ENCODE results near the gene FLT3.
"Not testable (repeated sequence)": the region's sequence is repeated elsewhere in the genome, so short reads cannot be mapped to it uniquely, and the experiment has no call there.

The FLT3 gene

DNA sequence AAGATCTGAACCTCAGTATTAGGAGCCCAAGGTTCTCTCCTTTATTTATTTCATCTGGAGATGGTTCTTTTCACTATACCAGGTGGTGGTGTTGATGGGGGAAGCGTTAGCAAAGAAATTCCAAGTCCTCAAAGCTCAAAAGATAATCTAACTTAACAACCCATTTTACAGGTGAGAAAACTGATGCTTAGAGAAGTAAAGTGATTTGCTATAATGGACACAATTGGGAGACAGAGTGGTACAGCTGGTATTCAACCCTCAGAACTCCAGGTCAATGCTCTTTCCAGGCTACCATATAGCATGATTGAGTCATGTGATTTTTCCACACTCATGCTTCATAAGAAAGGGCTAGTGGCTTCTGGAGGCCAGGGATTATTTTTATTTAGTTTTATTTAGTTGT is 86.9 kb downstream of the FLT3 start:
- Mint-ChIP-seq H3K36me3 (ENCODE audit: low read depth) (no peaks in the 10 kb centered on the region), H3K27me3 (ENCODE audit: low read depth) (no peaks in the 10 kb centered on the region), H3K4me3 (no peak overlapping the region), H3K9me3 (no peaks in the 10 kb centered on the region), H3K4me1 (ENCODE audit: low read depth) (peaks cover 2% of the 10 kb centered on the region), H3K27ac (no peak overlapping the region)

DNA sequence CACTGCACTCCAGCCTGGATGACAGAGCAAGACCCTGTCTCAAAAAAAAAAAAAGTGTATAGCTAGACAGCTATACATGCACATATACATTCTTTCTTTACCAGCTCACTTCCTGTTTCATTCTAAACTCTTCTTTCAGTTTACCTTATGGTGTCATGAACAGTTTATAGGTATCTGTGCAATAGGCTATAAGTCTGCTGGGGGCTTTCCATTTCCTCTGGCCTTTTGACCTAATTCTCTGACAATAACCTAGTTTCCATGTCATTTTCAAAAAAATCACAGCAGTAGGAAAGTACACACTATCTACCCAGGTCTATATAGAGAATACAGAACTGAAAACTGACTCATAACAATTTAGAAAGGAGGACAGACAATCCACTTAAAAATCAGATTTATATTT is 87.5 kb downstream of the FLT3 start:
- Mint-ChIP-seq H3K36me3 (ENCODE audit: low read depth) (no peaks in the 10 kb centered on the region), H3K27ac (no peak overlapping the region), H3K9me3 (no peaks in the 10 kb centered on the region), H3K4me1 (ENCODE audit: low read depth) (peaks cover 2% of the 10 kb centered on the region), H3K4me3 (no peak overlapping the region), H3K27me3 (ENCODE audit: low read depth) (no peaks in the 10 kb centered on the region)

DNA sequence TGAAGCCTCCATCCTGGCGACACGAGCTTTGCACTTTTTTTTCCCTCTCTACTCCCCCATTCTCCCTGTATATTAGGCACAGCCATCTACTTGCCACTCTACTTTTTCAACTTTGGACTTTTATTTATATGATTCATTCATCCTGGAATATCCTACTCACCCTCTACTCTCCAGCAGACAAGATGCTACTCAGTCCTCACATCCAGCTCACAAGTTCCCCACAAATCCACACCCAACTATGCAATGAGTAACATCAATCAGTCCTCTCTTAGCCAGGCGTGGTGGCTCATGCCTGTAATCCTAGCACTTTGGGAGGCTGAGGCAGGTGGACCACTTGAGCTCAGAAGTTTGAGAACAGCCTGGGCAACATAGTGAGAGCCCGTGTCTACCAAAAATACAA is 88.0 kb downstream of the FLT3 start:
- Mint-ChIP-seq H3K9me3 (no peaks in the 10 kb centered on the region), H3K27me3 (ENCODE audit: low read depth) (no peaks in the 10 kb centered on the region), H3K4me3 (no peak overlapping the region), H3K4me1 (ENCODE audit: low read depth) (peaks cover 2% of the 10 kb centered on the region), H3K27ac (no peak overlapping the region), H3K36me3 (ENCODE audit: low read depth) (no peaks in the 10 kb centered on the region)

DNA sequence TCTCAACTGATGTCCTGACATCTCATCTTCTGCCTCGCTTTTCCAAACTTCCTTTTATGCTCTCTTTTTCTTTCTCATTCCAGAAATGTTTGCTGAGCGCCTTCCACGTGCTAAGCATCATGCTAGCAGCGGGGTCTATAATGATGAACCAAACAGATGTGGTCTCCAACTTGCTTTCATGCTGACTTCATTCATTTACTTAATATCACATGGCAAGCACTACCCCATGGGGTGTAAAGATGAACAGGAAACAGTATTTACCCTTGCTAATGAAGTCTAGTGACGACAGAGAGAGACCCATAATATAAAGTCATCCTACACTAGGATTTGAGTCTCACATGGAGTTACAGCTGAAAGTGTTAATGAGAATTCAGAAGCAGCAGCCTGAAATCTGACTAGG is 90.3 kb downstream of the FLT3 start:
- Mint-ChIP-seq H3K4me3 (no peak overlapping the region), H3K9me3 (no peaks in the 10 kb centered on the region), H3K27me3 (ENCODE audit: low read depth) (no peaks in the 10 kb centered on the region), H3K4me1 (ENCODE audit: low read depth) (peaks cover 2% of the 10 kb centered on the region), H3K36me3 (ENCODE audit: low read depth) (no peaks in the 10 kb centered on the region), H3K27ac (no peak overlapping the region)

DNA sequence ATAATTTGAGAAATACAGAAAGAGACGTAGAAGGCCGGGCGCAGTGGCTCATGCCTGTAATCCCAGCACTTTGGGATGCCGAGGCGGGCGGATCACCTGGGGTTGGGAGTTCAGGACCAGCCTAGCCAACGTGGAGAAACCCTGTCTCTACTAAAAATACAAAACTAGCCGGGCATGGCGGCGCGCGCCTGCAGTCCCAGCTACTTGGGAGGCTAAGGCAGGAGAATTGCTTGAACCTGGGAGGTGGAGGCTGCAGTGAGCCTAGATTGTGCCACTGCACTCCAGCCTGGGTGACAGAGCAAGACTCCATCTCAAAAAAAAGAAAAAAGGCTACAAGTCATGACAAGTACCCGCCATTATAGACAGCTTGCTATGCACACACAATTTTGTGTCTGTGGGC is 95.4 kb downstream of the FLT3 start:
- not testable (repeated sequence) for H3K4me1 Mint-ChIP-seq (ENCODE audit: low read depth); H3K27ac Mint-ChIP-seq; H3K9me3 Mint-ChIP-seq; H3K36me3 Mint-ChIP-seq (ENCODE audit: low read depth); H3K4me3 Mint-ChIP-seq; H3K27me3 Mint-ChIP-seq (ENCODE audit: low read depth)

DNA sequence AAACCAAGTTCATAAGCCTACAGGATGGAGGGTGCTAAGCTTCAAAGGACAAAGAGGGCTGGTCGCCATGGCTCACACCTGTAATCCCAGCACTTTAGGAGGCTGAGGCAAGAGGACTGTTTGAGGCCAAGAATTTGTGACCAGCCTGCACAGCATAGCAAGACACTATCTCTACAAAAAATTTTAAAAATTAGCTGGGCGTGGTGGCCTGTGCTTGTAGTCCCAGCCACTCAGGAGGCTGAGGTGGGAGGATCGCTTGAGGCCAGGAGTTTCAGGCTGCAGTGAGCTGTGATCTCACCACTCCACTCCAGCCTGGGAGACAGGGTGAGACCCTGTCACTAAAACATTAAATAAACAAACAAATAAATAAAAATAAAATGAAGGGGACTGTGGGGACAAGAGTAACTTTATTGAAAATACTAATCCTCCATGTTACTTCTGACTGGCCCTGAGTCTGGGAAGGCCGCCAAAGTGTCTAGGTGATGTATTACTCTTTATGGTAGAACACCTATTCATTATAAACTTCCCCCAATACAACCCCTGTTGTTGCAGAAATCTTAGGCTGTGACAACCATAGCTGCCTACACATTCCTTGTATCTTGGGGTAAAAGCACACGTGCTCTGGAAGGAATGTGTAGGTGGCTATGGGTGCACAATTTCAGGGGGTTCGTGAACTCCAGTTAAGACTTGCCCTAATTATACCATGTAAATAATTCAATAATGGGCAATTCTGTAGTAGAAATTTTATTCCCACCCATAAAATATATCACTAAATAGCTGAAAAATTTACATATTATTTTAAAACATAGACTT is 97.3 kb downstream of the FLT3 start:
- no peak overlapping the region for H3K4me3 Mint-ChIP-seq
- no peak overlapping the region for H3K27ac Mint-ChIP-seq
- H3K27me3 Mint-ChIP-seq (ENCODE audit: low read depth), result no peaks in the 10 kb centered on the region
- no peaks in the 10 kb centered on the region for H3K9me3 Mint-ChIP-seq
- peaks cover 1% of the 10 kb centered on the region for H3K4me1 Mint-ChIP-seq (ENCODE audit: low read depth)
- H3K36me3 Mint-ChIP-seq (ENCODE audit: low read depth), result no peaks in the 10 kb centered on the region

DNA sequence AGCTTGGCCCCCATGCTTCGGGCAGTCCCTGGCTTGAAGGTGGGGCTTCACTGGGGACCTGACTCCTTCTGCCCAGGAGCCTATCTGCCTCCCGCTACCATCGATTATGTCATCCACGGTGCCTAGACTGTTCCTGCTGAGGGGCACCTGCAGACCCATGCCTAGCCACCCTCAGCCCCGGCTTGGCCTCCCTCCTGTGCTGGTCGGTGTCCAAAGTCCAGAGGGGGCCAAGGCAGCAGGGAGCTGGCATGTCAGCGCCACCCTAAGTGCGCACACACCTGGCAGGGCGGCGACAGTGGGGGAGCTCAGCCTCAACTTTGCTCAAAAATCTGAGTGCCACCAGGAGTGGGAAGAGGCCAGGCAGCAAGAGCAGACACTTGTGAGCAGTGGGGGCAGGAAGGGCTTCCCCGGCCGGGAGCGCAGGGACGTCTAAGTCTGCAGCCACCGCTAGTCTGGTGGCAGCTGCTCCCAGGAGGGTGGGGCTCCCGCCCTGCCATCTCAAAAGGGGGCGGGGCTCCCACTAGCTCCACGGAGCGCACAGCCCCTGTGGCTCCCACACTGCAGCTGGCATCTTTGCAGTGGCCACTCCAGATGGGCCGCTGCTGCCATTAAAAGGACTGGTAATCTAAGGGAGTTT is 98.4 kb downstream of the FLT3 start:
- Mint-ChIP-seq H3K4me3 (no peak overlapping the region), H3K27me3 (ENCODE audit: low read depth) (no peaks in the 10 kb centered on the region), H3K36me3 (ENCODE audit: low read depth) (no peaks in the 10 kb centered on the region), H3K27ac (no peak overlapping the region), H3K4me1 (ENCODE audit: low read depth) (peaks cover 3% of the 10 kb centered on the region), H3K9me3 (no peaks in the 10 kb centered on the region)

DNA sequence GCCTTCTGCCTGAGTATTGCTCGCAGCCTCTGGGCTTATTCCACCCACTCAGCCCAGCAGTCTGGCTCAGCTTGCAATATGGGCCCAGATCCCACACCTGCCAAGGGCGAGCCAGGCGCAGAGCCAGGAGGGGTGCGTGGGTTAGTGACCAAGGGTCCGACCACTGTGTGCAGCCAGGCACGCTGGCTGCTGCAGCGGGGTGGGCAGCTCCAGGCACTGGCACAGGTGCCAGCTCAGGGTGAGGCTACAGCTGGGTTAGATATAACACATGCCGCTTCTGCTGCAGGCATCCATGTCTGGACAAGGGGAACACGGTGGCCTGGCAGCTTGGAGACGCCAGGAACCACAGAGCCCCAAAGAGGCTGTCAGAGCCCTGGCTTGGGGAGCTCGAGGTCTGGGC is 99.3 kb downstream of the FLT3 start:
- Mint-ChIP-seq H3K9me3 (no peaks in the 10 kb centered on the region), H3K36me3 (ENCODE audit: low read depth) (no peaks in the 10 kb centered on the region), H3K4me1 (ENCODE audit: low read depth) (peaks cover 3% of the 10 kb centered on the region), H3K4me3 (no peak overlapping the region), H3K27ac (no peak overlapping the region), H3K27me3 (ENCODE audit: low read depth) (no peaks in the 10 kb centered on the region)

DNA sequence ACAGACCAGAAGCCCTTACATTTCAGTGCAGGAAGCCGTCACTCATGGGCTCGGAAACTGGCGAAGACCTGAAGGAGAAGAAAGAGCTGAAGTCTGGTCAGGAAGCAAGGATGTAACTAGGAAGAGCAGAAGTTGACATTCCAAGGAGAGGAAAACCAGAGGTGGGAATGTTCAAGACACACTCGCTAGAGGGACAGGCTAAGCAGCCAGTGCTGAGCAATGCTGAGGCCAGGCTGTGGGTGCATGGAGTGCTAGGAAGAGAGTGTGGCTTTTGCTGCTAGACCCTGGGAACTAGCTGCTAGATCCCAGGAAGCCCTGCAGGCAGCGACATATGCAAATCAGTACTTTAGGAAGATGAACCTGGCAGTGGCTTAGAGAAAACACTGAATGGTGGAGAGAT is 99.8 kb downstream of the FLT3 start:
- Mint-ChIP-seq H3K27ac (no peak overlapping the region), H3K4me1 (ENCODE audit: low read depth) (peaks cover 3% of the 10 kb centered on the region), H3K4me3 (no peak overlapping the region), H3K9me3 (no peaks in the 10 kb centered on the region), H3K36me3 (ENCODE audit: low read depth) (no peaks in the 10 kb centered on the region), H3K27me3 (ENCODE audit: low read depth) (peaks cover under 1% of the 10 kb centered on the region)

DNA sequence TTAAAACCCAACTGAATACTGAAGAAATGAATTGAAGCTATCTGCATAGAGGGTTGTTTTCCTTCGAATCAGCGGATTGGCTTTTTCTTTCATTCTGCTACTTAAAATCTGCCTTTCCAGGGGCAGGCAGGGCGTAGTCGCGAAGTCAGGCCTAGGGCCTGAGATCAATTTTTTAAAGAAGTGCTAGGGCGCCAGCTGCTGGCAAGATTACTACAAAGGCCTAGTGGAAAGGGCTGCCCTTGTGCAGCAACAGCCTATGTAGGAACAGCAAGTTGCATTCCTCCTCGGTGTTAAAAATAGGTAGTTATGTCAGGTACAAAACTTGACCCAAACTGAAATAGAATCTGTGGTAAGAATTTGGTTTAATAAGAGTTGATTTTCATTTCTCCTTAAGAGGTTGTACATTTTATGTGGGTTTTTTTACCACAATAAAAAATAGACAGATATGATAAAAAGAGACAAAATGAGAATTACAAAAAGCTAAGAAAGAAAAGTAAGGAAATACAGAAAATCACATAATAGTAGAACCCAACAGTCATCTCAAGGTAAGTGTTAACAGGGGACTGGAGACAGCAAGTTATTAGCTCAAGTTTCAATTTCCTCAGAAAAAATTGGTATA is 102.4 kb downstream of the FLT3 start:
- Mint-ChIP-seq H3K4me1 (ENCODE audit: low read depth) (peaks cover 3% of the 10 kb centered on the region), H3K36me3 (ENCODE audit: low read depth) (no peaks in the 10 kb centered on the region), H3K4me3 (no peak overlapping the region), H3K9me3 (no peaks in the 10 kb centered on the region), H3K27ac (no peak overlapping the region), H3K27me3 (ENCODE audit: low read depth) (peaks cover 3% of the 10 kb centered on the region)

DNA sequence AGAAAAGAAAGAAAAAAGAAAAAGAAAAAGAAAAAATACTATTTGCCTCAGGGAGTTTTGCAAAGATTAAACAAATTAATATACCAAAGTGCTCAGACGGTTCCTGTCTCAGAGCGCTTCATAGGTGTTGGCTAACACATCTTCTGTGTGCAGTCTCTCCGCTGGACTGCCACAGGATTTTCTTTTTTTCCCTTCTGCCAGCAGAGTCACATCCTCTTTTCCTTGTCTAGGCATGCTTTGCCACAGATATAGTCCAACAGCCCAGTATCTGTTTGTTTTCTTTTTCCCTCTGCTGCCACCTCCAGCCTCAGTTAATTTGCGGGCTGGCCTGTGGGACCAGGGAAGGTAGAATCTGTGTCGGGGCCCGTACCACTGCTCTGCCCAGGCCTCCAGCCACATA is 108.5 kb downstream of the FLT3 start:
- Mint-ChIP-seq H3K4me1 (ENCODE audit: low read depth) (no peaks in the 10 kb centered on the region), H3K4me3 (no peak overlapping the region), H3K36me3 (ENCODE audit: low read depth) (no peaks in the 10 kb centered on the region)

DNA sequence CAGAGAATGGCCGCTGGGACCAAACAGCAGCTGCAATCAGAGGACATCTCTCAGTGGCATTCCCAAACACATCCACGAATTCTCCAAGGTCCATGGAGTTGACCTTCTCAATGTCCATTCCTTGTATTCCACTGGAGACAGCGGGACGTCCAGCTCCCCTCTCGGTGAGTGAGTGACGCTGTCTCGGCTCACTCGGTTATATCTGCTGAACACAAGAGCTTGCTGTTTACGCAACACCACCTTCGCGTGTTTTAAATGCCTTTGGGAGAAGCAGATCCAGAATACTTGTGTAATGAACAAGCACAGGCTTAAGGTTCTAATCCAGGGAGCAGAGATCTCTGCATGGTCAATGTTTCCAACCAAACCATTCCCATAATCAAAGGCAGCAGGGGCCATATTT is 111.9 kb downstream of the FLT3 start, which contains the start of gene URAD:
Gene URAD (minus strand): TSS at position 174 of the 400 bp plus-strand sequence. CDS start 56 bp downstream, at position 118.
- Mint-ChIP-seq H3K36me3 (ENCODE audit: low read depth) (no peaks in the 10 kb centered on the region), H3K4me1 (ENCODE audit: low read depth) (peaks cover 1% of the 10 kb centered on the region), H3K27me3 (ENCODE audit: low read depth) (peaks cover 14% of the 10 kb centered on the region), H3K27ac (no peak within 1 kb of the TSS), H3K4me3 (no peak within 1 kb of the TSS), H3K9me3 (no peaks in the 10 kb centered on the region)

More for the DNA sequence above, 108.5 kb downstream of the FLT3 start:
- Mint-ChIP-seq H3K9me3 (no peaks in the 10 kb centered on the region), H3K27me3 (ENCODE audit: low read depth) (peaks cover 9% of the 10 kb centered on the region), H3K27ac (no peak overlapping the region)

DNA sequence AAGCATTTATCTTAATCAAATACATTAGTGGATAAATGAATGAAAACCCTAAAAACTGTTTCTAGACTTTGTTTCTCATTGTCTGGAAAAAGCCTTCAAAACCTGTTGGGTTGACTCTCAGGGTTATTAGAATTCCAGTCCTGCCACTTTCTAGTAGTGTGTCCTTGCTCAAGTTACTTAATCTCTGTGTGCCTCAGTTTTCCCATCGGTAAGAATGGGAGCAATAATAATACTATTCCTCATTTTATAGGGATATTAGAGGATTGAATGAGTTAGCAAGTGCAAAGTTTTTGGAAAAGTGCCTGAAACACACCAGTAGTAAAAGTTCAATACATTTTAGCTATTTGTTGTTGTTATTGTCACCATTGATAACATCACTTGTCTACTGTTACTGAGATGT is 114.8 kb downstream of the FLT3 start:
- Mint-ChIP-seq H3K4me1 (ENCODE audit: low read depth) (peaks cover 1% of the 10 kb centered on the region), H3K27me3 (ENCODE audit: low read depth) (peaks cover 43% of the 10 kb centered on the region), H3K4me3 (no peak overlapping the region), H3K27ac (no peak overlapping the region), H3K9me3 (no peaks in the 10 kb centered on the region), H3K36me3 (ENCODE audit: low read depth) (no peaks in the 10 kb centered on the region)

DNA sequence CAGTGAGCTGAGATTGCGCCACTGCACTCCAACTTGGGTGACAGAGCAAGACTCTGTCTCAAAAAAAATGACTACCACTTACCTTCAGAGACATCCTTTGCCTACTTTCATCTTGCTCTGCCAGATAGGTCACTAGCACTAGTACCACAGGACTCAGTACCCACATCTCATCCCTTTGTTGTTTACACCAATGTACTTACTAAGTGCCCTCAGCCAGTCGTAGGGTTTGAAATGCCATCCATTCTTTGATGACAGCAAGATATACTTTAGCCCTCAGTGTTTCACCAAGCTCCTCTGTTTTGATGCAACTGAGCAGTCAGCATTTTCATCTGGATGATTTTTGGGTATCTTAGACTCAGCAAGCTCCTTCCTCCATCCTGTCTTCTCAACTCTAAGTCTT is 118.0 kb downstream of the FLT3 start:
- Mint-ChIP-seq H3K4me3 (no peak overlapping the region), H3K4me1 (ENCODE audit: low read depth) (peaks cover 5% of the 10 kb centered on the region), H3K9me3 (no peaks in the 10 kb centered on the region), H3K27ac (no peak overlapping the region), H3K36me3 (ENCODE audit: low read depth) (no peaks in the 10 kb centered on the region), H3K27me3 (ENCODE audit: low read depth) (peaks cover 64% of the 10 kb centered on the region)
